Vagina (tissue), 2 donors: ENCODE measurements around the gene CELA1. TPM values are rescaled to one million over a fixed set of nuclear protein-coding genes. Genes with fewer than 3 reads are reported as not detected.

Experiments used
- DNase-seq, 2 donors: peaks; one replicate each; pipeline ENCODE4 v3.0.0-alpha.2; 2017; ENCODE audit errors: extremely low spot score in 2 of 2
- H3K27ac ChIP-seq: fragments of 200-600 bp; sonication (generic); one replicate; pipeline ENCODE4 v1.5.1; 2019
- H3K27me3 ChIP-seq: fragments of 200-600 bp; sonication (generic); one replicate; pipeline ENCODE4 v1.5.1; 2019
- H3K36me3 ChIP-seq, 2 donors: fragments of 200-600 bp; sonication (generic); one replicate each; pipeline ENCODE4 v1.5.1; 2017 to 2019
- H3K4me1 ChIP-seq: fragments of 200-600 bp; sonication (generic); one replicate; pipeline ENCODE4 v1.5.1; 2019
- H3K4me3 ChIP-seq, 2 donors: fragments of 200-600 bp; sonication (generic); 1 replicate in 1 of 2; 2 replicates in 1 of 2; pipeline ENCODE4 v1.5.1; 2016 to 2019
- H3K9me3 ChIP-seq: fragments of 200-600 bp; sonication (generic); one replicate; pipeline ENCODE4 v1.5.1; 2019
- CTCF ChIP-seq, 3 experiments: fragments of 450-650 bp in 2 of 3; fragments of 200-600 bp in 1 of 3; sonication (generic) in 1 of 3; IDR thresholded peaks; one replicate each; pipeline ENCODE4 v1.5.1; 2017 to 2019; ENCODE audit warnings: antibody characterized with exemption in 3 of 3, mild to moderate bottlenecking in 2 of 3, moderate library complexity in 2 of 3
- POLR2A ChIP-seq, 2 donors: fragments of 450-650 bp; IDR thresholded peaks; one replicate each; pipeline ENCODE4 v1.6.1; 2017; ENCODE audit warnings: antibody characterized with exemption in 2 of 2, mild to moderate bottlenecking in 2 of 2, moderate library complexity in 2 of 2
- POLR2AphosphoS5 ChIP-seq, 2 donors: sonication (generic); formaldehyde crosslinking; IDR thresholded peaks; one replicate each; pipeline ENCODE4 v1.9.0; 2017; ENCODE audit warnings: antibody characterized with exemption in 2 of 2, mild to moderate bottlenecking in 2 of 2, low read depth in 1 of 2; ENCODE audit not compliant: insufficient read depth in 1 of 2
- intact Hi-C: fragments of 100-400 bp; cut with DNase I; formaldehyde crosslinking; loops from one replicate; pipeline ENCODE4 v1.15.1; 2023
- total RNA-seq: library from RNA; depleted of rRNA; stranded (reverse); fragments of >200 nt; gene quantifications from one replicate; pipeline ENCODE4 v1.2.3, GENCODE V29; 2016

The CELA1 gene
- total RNA-seq, 1 donor from 2014 or later, result not detected

- no peaks in the 10 kb centered on the region for H3K9me3 ChIP-seq
- intact Hi-C loops, result no loop called here
- no peaks in the 10 kb centered on the region for H3K27me3 ChIP-seq
- TF ChIP-seq POLR2A (IDR thresholded peaks at IDR 0.05) (no peak), CTCF (IDR thresholded peaks at IDR 0.05) (no peak), POLR2AphosphoS5 (IDR thresholded peaks at IDR 0.05; ENCODE audit: insufficient read depth in 1 of 2, low read depth in 1 of 2) (no peak)
- peak within 1 kb of the TSS; percentile 46 to 50 for H3K4me3 ChIP-seq
- peak within 1 kb of the TSS; percentile 40 for H3K27ac ChIP-seq
- H3K4me1 ChIP-seq, result peaks cover 38% of the 10 kb centered on the region
- no peak for DNase-seq
- H3K36me3 ChIP-seq, result no peaks in the 10 kb centered on the region
Measured at GRCh38 chr12:51391283-51392123, 45.0 kb upstream of the CELA1 start, which contains the start of gene GALNT6. Gene GALNT6 (minus strand): TSS chr12:51391406. CDS start chr12:51379781, 11,625 bp downstream.

- DNase-seq, result no peak
- TF ChIP-seq POLR2A (IDR thresholded peaks at IDR 0.05), result no peak
- no peak for TF ChIP-seq CTCF (IDR thresholded peaks at IDR 0.05)
- peak in 1 of 2 donors; percentile 9 for TF ChIP-seq POLR2AphosphoS5 (IDR thresholded peaks at IDR 0.05; ENCODE audit: insufficient read depth in 1 of 2, low read depth in 1 of 2)
- H3K9me3 ChIP-seq, result no peaks in the 10 kb centered on the region
- no peaks in the 10 kb centered on the region for H3K27me3 ChIP-seq
- peaks cover 38% of the 10 kb centered on the region for H3K4me1 ChIP-seq
- H3K27ac ChIP-seq, result peak overlapping the region; percentile 40
- H3K36me3 ChIP-seq, result no peaks in the 10 kb centered on the region
- H3K4me3 ChIP-seq, result peak overlapping the region; percentile 46 to 50
- intact Hi-C loops, result no loop called here
Measured at GRCh38 chr12:51390891-51391282, 44.4 kb upstream of the CELA1 start.

GRCh38 chr12:51390457-51390856 lies 44.0 kb upstream of the CELA1 start:
- H3K36me3 ChIP-seq, result no peaks in the 10 kb centered on the region
- no peak for DNase-seq
- H3K9me3 ChIP-seq, result no peaks in the 10 kb centered on the region
- H3K4me1 ChIP-seq, result peaks cover 38% of the 10 kb centered on the region
- no peak overlapping the region for H3K27ac ChIP-seq
- intact Hi-C loops, result no loop called here
- H3K4me3 ChIP-seq, result no peak overlapping the region
- no peaks in the 10 kb centered on the region for H3K27me3 ChIP-seq
- TF ChIP-seq POLR2AphosphoS5 (IDR thresholded peaks at IDR 0.05; ENCODE audit: insufficient read depth in 1 of 2, low read depth in 1 of 2) (no peak), POLR2A (IDR thresholded peaks at IDR 0.05) (no peak), CTCF (IDR thresholded peaks at IDR 0.05) (no peak)

- Histone ChIP-seq H3K4me3 (no peak overlapping the region), H3K27me3 (no peaks in the 10 kb centered on the region), H3K36me3 (no peaks in the 10 kb centered on the region), H3K9me3 (no peaks in the 10 kb centered on the region), H3K27ac (no peak overlapping the region), H3K4me1 (peaks cover 38% of the 10 kb centered on the region)
- no peak for DNase-seq
- intact Hi-C loops, result no loop called here
- TF ChIP-seq CTCF (IDR thresholded peaks at IDR 0.05), result no peak
- no peak for TF ChIP-seq POLR2A (IDR thresholded peaks at IDR 0.05)
- TF ChIP-seq POLR2AphosphoS5 (IDR thresholded peaks at IDR 0.05; ENCODE audit: insufficient read depth in 1 of 2, low read depth in 1 of 2), result no peak
Measured at GRCh38 chr12:51389302-51389999, 43.0 kb upstream of the CELA1 start.
